Measurements from ENCODE around the gene IL33. TPM values are rescaled to one million over a fixed set of nuclear protein-coding genes. Genes with fewer than 3 reads are reported as not detected.

Gene IL33
- polyA plus RNA-seq, 1 donor (not counting 4 experiments of a cell fraction or from before 2014, with no cell fraction given): 7.8 TPM

GRCh38 chr9:6197330-6197729 is 18.3 kb upstream of the IL33 start:
- H3K4me1 ChIP-seq (ENCODE audit: control insufficient read depth, extremely low read depth, insufficient read depth, low read length): peaks cover 6% of the 10 kb centered on the region
- no peak overlapping the region for H3K4me3 ChIP-seq (ENCODE audit: control insufficient read depth in 2 of 3, extremely low read depth in 1 of 3, insufficient read depth in 2 of 3, low read depth in 1 of 3, low read length in 3 of 3)
- H3K27me3 ChIP-seq (ENCODE audit: control insufficient read depth, extremely low read depth, insufficient read depth, low read length): no peaks in the 10 kb centered on the region
- no peaks in the 10 kb centered on the region for H3K9me3 ChIP-seq (ENCODE audit: control insufficient read depth, low read depth, low read length)
- FAIRE-seq: peak; percentile 34
- H3K36me3 ChIP-seq (ENCODE audit: control insufficient read depth in 2 of 2, extremely low read depth in 1 of 2, insufficient read depth in 2 of 2, low read length in 2 of 2): no peaks in the 10 kb centered on the region
- TF ChIP-seq, protein P1, sequence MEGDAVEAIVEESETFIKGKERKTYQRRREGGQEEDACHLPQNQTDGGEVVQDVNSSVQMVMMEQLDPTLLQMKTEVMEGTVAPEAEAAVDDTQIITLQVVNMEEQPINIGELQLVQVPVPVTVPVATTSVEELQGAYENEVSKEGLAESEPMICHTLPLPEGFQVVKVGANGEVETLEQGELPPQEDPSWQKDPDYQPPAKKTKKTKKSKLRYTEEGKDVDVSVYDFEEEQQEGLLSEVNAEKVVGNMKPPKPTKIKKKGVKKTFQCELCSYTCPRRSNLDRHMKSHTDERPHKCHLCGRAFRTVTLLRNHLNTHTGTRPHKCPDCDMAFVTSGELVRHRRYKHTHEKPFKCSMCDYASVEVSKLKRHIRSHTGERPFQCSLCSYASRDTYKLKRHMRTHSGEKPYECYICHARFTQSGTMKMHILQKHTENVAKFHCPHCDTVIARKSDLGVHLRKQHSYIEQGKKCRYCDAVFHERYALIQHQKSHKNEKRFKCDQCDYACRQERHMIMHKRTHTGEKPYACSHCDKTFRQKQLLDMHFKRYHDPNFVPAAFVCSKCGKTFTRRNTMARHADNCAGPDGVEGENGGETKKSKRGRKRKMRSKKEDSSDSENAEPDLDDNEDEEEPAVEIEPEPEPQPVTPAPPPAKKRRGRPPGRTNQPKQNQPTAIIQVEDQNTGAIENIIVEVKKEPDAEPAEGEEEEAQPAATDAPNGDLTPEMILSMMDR (optimal IDR thresholded peaks at IDR 0.05 in 1 of 3, IDR thresholded peaks at IDR 0.05 in 1 of 3, conservative IDR thresholded peaks at IDR 0.05 in 1 of 3; ENCODE audit: extremely low read depth in 1 of 3, insufficient read depth in 2 of 3, low read length in 3 of 3): peak; percentile 51 to 58 (median 56)
- TF ChIP-seq EZH2 (IDR thresholded peaks at IDR 0.05; ENCODE audit: low read length): no peak
- H3K79me2 ChIP-seq (ENCODE audit: control insufficient read depth, insufficient read depth, low read length): no peaks in the 10 kb centered on the region
- H2AFZ ChIP-seq (ENCODE audit: control insufficient read depth, low read length): no peak overlapping the region
- dilution Hi-C loops (cut with MboI; ENCODE audit: extremely low pct_ligation_motif_present, low sequenced_read_pairs): no loop called here
- DNase-seq (ENCODE audit: low read depth, low spot score): no peak
- H4K20me1 ChIP-seq (ENCODE audit: control insufficient read depth, extremely low read depth, insufficient read depth, low read length): no peaks in the 10 kb centered on the region
- no peaks in the 10 kb centered on the region for H3K9me1 ChIP-seq (ENCODE audit: control insufficient read depth, extremely low read depth, insufficient read depth, low read length)
- no peak overlapping the region for H3K27ac ChIP-seq (ENCODE audit: control insufficient read depth, insufficient read depth, low read length)
- H3K9ac ChIP-seq (ENCODE audit: control insufficient read depth, extremely low read depth, insufficient read depth, low read length): no peak overlapping the region
- no peak overlapping the region for H3K4me2 ChIP-seq (ENCODE audit: control insufficient read depth, extremely low read depth, insufficient read depth, low read depth, low read length)

DNA sequence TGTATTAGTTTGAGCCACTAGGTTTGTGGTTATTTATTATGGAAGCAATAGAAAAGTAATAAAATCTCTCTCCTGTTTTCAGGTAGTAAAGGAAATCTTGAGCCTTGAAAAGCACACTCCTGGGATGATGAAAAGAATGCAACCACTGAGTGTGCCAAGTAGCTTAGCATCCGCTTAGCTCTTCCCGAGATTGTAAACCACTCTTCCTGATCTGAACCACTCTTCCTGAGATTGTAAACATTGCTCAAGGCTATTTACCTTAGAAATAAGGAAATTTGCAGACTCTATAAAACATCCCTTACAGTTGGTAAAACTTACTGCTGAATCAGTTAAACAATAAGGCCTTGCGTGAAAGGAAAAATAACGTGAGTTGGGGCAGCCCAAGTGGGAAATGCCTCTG is 17.4 kb upstream of the IL33 start:
- Histone ChIP-seq H3K9me1 (ENCODE audit: control insufficient read depth, extremely low read depth, insufficient read depth, low read length) (no peaks in the 10 kb centered on the region), H3K27me3 (ENCODE audit: control insufficient read depth, extremely low read depth, insufficient read depth, low read length) (no peaks in the 10 kb centered on the region), H4K20me1 (ENCODE audit: control insufficient read depth, extremely low read depth, insufficient read depth, low read length) (no peaks in the 10 kb centered on the region), H3K36me3 (ENCODE audit: control insufficient read depth in 2 of 2, extremely low read depth in 1 of 2, insufficient read depth in 2 of 2, low read length in 2 of 2) (no peaks in the 10 kb centered on the region), H3K4me3 (ENCODE audit: control insufficient read depth in 2 of 3, extremely low read depth in 1 of 3, insufficient read depth in 2 of 3, low read depth in 1 of 3, low read length in 3 of 3) (no peak overlapping the region), H2AFZ (ENCODE audit: control insufficient read depth, low read length) (no peak overlapping the region), H3K79me2 (ENCODE audit: control insufficient read depth, insufficient read depth, low read length) (no peaks in the 10 kb centered on the region), H3K4me1 (ENCODE audit: control insufficient read depth, extremely low read depth, insufficient read depth, low read length) (peaks cover 6% of the 10 kb centered on the region), H3K9me3 (ENCODE audit: control insufficient read depth, low read depth, low read length) (no peaks in the 10 kb centered on the region), H3K4me2 (ENCODE audit: control insufficient read depth, extremely low read depth, insufficient read depth, low read depth, low read length) (no peak overlapping the region), H3K27ac (ENCODE audit: control insufficient read depth, insufficient read depth, low read length) (no peak overlapping the region), H3K9ac (ENCODE audit: control insufficient read depth, extremely low read depth, insufficient read depth, low read length) (no peak overlapping the region)
- dilution Hi-C loops (cut with MboI; ENCODE audit: extremely low pct_ligation_motif_present, low sequenced_read_pairs): no loop called here
- FAIRE-seq (no peak), DNase-seq (ENCODE audit: low read depth, low spot score) (no peak)
- TF ChIP-seq EZH2 (IDR thresholded peaks at IDR 0.05; ENCODE audit: low read length): no peak
- TF ChIP-seq, protein P1 (optimal IDR thresholded peaks at IDR 0.05 in 1 of 3, IDR thresholded peaks at IDR 0.05 in 1 of 3, conservative IDR thresholded peaks at IDR 0.05 in 1 of 3; ENCODE audit: extremely low read depth in 1 of 3, insufficient read depth in 2 of 3, low read length in 3 of 3): no peak

All from keratinocyte (primary cell).